HT1080 (cell line): ENCODE data around the gene TNNI3K. TPM values are rescaled to one million over a fixed set of nuclear protein-coding genes. Genes with fewer than 3 reads are reported as not detected.
A peak's percentile ranks its signal among the peaks of the same experiment; 100 is the strongest.

Source experiments
- DNase-seq: peaks from one replicate; pipeline ENCODE4 v3.0.0-alpha.2; 2015; ENCODE audit warnings: low read depth
- total RNA-seq: library from RNA; depleted of rRNA; stranded (reverse); fragments of >200 nt; shearing (Covaris generic); gene quantifications from 2 replicates; pipeline ENCODE4 v1.2.3, GENCODE V29; 2014

The TNNI3K gene
- total RNA-seq, 1 experiment from 2014 or later: 0.95 TPM

- DNase-seq: no peak
Measured at GRCh38 chr1:74280642-74281396, 45.6 kb downstream of the TNNI3K start.

GRCh38 chr1:74286414-74286813 lies 51.2 kb downstream of the TNNI3K start:
- no peak for DNase-seq

- DNase-seq: no peak
Measured at GRCh38 chr1:74314438-74314837, 79.3 kb downstream of the TNNI3K start.

- no peak for DNase-seq
Measured at GRCh38 chr1:74316302-74316701, 81.1 kb downstream of the TNNI3K start.

DNA sequence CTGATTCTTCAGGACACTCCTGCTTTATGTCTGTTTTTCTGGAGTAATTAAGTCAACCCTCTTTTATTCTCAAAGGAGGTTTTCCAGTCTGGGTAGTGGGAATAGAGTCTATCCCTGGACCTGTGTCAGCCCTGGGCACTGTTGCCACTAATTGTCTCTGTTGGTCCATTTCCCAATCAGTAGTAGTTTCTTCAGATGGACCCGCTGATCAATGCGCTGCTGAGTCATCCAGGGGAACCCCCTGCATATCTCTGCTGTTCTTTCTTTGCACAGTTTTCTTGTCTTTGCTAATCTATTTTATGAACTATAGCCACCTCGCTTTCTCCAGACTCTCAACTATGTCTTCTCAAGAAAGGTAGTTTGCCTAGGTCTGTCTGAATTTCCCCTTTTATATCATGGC lies 82.5 kb downstream of the TNNI3K start:
- DNase-seq: no peak

- no peak for DNase-seq
Measured at GRCh38 chr1:74323937-74324473, 88.8 kb downstream of the TNNI3K start.

- no peak for DNase-seq
Measured at GRCh38 chr1:74324684-74325448, 89.7 kb downstream of the TNNI3K start.

DNA sequence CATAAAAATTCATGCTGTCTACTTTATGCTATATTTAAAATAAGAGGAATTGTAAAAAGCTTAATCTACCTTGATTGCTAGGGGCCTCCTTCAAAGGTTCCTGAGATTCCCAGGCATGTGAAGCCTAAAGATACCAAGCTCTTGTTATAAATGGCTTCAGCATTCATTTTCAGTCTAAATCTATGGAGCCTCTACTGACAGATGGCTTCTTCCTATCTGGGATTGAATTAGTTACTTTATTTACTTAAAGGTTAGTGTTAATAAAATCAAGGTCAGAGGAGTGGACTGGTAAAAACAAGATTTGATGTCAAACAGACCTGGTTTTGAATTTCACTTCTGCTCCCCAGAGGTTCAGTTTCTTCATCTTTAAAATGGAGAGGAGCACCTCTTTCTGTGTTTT lies 93.7 kb downstream of the TNNI3K start:
- DNase-seq: no peak

DNA sequence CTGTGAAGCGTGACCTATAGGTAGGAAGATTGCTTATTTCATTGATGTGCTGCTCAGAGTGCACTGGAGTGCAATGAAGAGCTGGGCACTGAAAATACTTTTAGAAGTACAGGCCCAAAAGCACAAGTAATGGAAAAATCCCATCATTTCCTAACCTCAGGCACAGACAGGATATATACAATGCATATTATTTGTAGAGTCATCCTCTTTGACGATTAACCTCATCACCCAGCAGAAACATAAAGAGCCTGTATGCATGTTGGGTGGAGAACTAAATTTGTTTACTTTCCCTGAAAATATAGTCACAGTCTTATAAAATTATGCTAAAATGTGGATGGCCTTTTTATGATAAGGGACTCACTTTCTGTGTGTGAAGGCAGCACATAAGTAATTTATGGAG lies 98.1 kb downstream of the TNNI3K start:
- no peak for DNase-seq

DNA sequence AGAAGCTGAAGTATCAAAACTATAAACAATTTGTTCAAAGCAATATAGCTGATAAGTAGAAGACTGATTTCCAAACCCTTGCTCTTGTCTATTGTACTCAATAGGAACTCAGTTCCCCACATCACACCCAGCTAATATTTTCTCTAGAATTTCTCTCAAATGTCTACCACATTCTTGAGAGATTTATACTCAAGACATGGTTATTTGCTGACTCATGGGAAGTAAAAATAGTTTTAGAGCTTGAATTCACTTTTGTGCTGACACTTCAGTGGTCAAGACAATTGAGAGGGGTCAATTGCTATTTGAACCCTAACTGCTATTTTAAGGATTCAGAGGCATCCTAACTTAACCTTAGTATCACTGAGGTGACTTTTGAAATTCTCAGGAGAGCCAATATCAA lies 99.0 kb downstream of the TNNI3K start:
- peak; percentile 24 for DNase-seq

GRCh38 chr1:74340656-74341055 lies 105.5 kb downstream of the TNNI3K start:
- DNase-seq: no peak

DNA sequence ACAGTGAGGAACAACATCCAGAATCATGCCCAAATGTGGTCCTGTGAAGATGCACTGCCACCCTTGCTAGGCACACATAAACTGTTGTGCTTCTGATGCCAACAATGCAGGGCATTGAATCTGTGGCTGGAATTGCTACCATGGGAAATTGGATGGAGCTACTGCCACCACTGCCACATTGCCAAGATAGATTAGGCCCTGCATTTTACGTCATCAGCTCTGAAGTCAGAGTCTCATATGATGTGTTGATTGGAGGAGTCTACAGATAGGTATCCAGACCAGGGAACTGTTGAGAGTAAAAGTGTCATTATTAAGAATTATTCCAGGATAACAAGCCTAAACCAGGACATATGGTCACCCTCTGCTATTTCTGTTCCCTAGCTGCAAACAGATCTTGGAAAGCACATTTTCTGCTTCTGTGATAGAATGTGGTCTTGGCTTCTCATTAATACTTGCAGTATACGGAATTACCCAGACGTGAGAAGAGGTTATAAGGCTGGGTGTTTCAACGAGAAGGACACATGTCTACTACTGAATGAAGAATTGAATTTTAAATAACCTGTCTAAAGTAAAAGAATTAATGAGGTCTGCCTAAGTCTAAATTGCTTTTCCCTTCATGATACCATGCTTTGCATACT lies 106.6 kb downstream of the TNNI3K start:
- DNase-seq: no peak

DNA sequence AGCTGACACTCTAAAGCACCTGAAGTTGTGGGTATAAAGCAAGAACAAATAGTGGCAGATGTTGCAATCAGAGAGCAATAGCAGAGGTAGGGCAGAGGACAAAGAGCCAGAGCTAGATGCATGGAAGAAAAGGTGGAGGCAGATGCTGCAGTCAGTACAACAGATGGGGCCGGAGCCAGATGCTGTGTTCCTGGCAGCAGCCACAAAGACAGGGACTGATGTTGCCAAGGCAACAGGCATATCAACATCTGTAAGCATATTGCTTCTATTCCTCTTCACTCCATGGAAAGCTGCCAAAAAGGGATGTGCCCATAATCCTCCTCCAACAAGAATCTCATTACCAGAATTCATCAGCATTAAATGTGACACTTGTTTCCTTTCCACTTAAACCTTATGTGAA lies 108.0 kb downstream of the TNNI3K start:
- DNase-seq: peak; percentile 17

- DNase-seq: no peak
Measured at GRCh38 chr1:74344387-74344786, 109.2 kb downstream of the TNNI3K start.

- peak; percentile 56 for DNase-seq
Measured at GRCh38 chr1:74356493-74356892, 121.3 kb downstream of the TNNI3K start.

DNA sequence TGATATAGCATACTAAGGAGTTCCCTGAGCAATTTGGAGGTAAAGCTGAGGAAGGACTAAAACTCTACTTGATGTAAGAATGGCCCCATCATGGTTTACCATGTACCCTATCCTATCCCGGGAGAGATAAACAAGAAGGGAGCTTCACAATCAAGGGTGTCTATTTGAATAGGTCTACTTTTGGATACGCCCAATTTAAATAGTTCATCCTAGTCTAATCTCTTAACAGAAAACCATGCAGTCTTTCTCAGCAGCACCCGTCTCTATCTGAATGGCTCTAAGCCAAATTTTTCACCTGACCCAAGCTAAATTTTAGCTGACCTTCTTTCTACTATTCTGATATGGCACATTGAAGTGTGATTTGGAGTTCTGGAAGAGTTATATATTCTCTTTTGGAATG lies 122.0 kb downstream of the TNNI3K start:
- DNase-seq: no peak

- no peak for DNase-seq
Measured at GRCh38 chr1:74357756-74358155, 122.6 kb downstream of the TNNI3K start.

DNA sequence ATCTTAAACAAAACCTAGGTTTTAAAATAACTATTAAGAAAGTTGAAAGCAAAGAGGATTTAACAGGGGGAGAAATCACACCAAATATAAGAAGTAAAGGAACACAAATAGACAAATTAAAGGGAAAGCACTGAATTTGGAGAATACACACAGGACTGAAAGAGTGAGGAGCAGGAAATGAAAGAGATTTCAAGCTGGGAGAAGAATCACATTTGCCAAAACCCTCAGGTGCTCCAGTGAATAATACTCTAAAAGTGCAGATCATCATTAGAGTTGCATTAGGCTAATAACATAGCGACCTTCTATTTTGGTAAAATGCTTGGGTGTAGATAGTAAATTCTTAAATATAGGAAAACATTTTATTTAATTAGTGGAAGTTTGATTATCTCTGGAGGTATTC lies 127.5 kb downstream of the TNNI3K start:
- DNase-seq: no peak

DNA sequence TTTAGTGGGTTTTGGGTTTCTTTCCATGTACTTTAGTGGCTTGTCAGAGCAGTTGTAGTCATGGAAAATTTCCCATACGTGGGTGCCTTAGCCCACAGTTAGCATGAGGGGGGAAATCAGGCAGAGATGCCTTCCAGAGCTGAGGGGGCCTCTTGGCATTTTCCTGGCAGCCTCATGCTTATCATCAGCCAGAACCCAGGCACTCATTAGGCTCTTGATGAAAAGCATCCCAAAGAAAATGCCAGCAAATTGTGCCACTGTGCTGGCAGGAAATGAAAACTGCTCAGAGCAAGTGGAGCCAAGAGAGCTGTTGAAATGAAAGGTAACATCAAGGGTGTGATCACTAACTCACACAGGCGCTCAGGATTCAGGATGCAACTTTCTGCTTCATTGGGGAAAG lies 128.0 kb downstream of the TNNI3K start:
- DNase-seq: no peak

DNA sequence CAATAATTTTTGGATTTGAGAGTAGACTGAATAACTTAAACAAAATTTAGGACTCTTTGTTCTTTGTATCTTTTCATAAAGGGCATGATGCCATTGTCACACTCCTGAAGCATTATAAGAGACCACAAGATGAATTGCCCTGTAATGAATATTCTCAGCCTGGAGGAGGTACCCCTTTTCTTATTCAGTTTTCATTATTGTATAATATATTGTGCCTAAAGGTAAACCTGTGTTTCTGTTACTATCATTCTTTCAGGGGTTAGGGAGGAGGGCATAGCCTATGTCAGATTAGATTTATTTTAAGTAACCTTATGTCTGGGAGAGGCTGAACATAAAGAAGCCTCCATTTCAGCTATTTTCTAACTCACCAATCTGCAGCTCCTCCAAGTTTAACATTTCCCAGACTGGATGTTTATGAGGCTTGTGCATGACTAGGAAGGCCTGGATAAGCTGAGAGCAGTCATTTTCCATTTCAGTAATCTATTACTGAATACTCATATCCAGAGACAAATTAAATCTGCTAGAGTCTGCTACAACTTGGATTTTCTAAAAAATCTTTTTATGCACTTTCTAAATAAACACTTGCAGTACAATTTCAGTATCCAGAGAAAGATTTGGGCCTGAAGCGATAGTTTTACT lies 132.1 kb downstream of the TNNI3K start:
- no peak for DNase-seq

- DNase-seq: peak; percentile 50
Measured at GRCh38 chr1:74368335-74368734, 133.1 kb downstream of the TNNI3K start.

DNA sequence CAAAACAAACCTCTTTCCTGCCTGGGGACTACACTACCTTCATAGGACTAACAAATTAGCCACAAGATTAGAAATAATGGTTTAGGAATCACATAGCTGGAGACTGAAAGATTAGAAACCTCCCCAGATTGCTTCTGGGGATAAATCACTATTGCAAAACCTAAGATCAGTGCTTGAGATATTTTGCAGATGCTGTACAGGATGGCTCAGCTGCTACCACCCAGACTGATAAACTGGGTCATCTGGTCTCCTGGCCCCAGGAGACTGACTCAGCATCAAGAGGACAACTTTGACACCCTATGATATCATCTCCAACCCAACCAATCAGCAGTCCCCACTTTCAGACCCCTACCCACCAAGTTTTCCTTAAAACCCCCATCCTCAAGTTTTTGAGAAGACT lies 140.2 kb downstream of the TNNI3K start:
- DNase-seq: no peak
